ENCODE results near the gene SFTPA2.
"Not testable (repeated sequence)": the region's sequence is repeated elsewhere in the genome, so short reads cannot be mapped to it uniquely, and the experiment has no call there.

DNA sequence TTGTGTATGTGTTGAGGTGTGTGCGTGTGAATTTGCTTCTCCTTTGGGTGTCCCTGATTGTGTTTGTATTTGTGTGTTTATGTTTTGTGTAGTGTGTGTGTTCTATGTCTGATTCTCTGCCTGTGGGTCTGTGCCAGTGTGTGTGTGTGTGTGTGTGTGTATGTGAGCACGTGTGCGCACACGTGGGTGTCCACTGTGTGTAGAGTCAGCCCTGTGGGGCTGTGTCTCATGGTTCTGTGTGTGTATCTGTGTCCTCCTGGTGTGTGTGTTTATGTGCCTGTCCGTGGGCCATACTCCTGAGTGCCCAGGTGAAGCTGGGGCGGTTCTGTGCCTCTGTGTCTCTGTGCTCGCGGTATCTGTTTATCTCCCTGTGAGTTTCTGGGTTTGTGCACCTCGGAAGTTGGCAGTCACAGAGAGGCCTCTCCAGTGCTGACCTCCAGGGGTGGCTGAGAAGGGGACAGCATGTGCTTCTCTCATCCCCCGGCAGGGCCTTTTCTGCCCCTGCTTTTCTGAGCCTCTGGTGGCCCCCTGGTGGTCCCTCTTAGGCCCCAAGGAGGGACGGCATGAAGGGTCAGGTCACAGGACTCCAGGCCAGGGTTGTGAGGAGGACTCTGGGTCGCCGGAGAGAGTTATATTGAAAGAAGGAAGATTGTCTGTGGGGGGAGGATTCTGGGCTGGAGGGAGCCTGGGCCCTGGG is 36.9 kb downstream of the SFTPA2 start:
- TF ChIP-seq, protein P1, sequence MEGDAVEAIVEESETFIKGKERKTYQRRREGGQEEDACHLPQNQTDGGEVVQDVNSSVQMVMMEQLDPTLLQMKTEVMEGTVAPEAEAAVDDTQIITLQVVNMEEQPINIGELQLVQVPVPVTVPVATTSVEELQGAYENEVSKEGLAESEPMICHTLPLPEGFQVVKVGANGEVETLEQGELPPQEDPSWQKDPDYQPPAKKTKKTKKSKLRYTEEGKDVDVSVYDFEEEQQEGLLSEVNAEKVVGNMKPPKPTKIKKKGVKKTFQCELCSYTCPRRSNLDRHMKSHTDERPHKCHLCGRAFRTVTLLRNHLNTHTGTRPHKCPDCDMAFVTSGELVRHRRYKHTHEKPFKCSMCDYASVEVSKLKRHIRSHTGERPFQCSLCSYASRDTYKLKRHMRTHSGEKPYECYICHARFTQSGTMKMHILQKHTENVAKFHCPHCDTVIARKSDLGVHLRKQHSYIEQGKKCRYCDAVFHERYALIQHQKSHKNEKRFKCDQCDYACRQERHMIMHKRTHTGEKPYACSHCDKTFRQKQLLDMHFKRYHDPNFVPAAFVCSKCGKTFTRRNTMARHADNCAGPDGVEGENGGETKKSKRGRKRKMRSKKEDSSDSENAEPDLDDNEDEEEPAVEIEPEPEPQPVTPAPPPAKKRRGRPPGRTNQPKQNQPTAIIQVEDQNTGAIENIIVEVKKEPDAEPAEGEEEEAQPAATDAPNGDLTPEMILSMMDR (tag by site-specific recombination; IDR thresholded peaks at IDR 0.05), result not testable (repeated sequence)
- not testable (repeated sequence) for TF ChIP-seq ZNF132 (tag by site-specific recombination; IDR thresholded peaks at IDR 0.05; ENCODE audit: borderline replicate concordance)
